ENCODE data around the gene ARL6IP6. TPM values are rescaled to one million over a fixed set of nuclear protein-coding genes. Genes with fewer than 3 reads are reported as not detected.

Gene ARL6IP6
- total RNA-seq, 4 donors from 2014 or later: 9.1 to 17.4 (median 15.0) TPM

DNA sequence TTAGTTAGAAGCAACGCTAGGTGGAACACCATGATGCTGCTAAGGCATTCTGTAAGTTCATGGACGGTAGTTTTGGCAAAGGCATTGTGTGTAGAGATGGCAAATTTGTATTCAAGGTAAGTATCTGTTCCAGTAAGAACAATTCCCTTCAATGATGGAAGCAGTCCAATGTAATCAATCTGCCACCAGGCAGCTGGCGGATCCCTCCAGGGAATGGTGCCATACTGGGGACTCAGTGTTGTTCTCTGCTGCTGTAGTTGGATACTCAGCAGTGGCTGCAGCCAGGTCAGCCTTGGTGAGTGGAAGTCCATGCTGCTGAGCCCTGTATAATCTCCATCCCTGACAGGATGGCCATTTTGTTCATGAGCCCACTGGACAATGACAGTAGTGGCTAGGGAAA, 62.8 kb downstream of the ARL6IP6 start:
- H3K27ac ChIP-seq: no peak overlapping the region
- DNase-seq: no peak
- H3K27me3 ChIP-seq: no peaks in the 10 kb centered on the region
- H3K4me3 ChIP-seq: no peak overlapping the region
- no peaks in the 10 kb centered on the region for H3K4me1 ChIP-seq
- H3K36me3 ChIP-seq: no peaks in the 10 kb centered on the region
- TF ChIP-seq, protein P1, sequence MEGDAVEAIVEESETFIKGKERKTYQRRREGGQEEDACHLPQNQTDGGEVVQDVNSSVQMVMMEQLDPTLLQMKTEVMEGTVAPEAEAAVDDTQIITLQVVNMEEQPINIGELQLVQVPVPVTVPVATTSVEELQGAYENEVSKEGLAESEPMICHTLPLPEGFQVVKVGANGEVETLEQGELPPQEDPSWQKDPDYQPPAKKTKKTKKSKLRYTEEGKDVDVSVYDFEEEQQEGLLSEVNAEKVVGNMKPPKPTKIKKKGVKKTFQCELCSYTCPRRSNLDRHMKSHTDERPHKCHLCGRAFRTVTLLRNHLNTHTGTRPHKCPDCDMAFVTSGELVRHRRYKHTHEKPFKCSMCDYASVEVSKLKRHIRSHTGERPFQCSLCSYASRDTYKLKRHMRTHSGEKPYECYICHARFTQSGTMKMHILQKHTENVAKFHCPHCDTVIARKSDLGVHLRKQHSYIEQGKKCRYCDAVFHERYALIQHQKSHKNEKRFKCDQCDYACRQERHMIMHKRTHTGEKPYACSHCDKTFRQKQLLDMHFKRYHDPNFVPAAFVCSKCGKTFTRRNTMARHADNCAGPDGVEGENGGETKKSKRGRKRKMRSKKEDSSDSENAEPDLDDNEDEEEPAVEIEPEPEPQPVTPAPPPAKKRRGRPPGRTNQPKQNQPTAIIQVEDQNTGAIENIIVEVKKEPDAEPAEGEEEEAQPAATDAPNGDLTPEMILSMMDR (IDR thresholded peaks at IDR 0.05): no peak
- H3K9me3 ChIP-seq: no peaks in the 10 kb centered on the region

DNA sequence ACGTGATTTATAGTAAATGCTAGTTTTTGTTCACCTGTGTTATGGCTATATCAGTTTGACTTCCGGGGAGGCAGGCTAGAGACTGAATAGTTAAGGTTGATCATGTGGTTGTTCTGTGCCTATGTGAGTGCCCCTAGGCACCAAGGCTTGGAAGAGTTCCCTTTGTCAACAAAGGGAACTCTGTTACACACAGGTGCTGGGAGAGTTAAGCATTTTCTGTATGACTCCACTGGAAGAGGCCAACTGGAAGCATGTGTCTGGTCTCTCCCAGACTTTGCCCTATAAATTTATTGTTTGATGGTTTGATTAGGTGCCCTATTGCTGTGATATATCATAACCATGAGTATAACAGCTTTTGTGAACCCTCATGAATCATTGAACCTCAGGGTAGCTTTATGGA, 63.8 kb downstream of the ARL6IP6 start:
- no peak for DNase-seq
- no peak for TF ChIP-seq POLR2A (IDR thresholded peaks at IDR 0.05)
- TF ChIP-seq, protein P1 (IDR thresholded peaks at IDR 0.05): no peak
- Histone ChIP-seq H3K4me3 (no peak overlapping the region), H3K27me3 (no peaks in the 10 kb centered on the region), H3K9me3 (peaks cover 0 to 5% (median 0%) of the 10 kb centered on the region in 4 donors), H3K4me1 (no peaks in the 10 kb centered on the region), H3K36me3 (no peaks in the 10 kb centered on the region), H3K27ac (no peak overlapping the region)

DNA sequence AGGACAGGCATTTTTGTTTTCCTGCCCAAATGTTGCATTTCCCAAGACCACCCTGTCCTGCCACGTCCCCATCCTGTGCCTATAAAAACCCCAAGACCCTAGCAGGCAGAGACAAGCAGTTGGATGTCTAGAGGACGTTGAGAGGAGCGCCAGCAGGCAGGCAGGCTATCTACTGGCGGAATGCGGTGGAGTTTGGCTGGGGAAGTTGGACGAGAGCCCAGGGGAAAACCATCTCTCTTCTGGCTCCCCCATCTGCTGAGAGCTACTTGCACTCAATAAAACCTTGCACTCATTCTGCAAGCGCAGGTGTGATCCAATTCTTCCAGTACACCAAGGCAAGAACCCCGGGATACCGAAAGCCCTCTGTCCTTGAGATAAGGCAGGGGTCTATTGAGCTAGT, 72.5 kb downstream of the ARL6IP6 start:
- H3K27ac ChIP-seq: no peak overlapping the region

DNA sequence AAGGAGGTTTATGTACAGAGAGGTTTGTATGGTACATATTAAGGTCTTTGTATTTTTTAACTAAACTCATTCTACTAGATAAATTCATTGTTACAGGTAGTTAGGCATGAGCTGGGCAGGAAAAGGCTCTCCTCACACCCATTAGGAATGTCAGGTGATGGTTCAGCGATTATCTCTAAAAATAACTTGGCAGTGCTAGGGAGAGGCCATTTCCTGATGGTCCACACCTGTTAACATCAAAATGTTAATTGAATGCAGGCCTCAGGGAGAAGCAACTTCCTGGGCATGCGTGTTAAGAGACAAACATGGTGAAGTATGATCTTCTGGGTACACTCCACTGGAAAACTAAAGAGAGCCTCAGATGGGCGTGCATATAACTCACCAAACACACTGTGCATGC, 73.6 kb downstream of the ARL6IP6 start:
- H3K27ac ChIP-seq: no peak overlapping the region
- no peaks in the 10 kb centered on the region for H3K4me1 ChIP-seq
- H3K9me3 ChIP-seq: no peaks in the 10 kb centered on the region
- H3K4me3 ChIP-seq: no peak overlapping the region
- TF ChIP-seq POLR2A (IDR thresholded peaks at IDR 0.05): no peak
- TF ChIP-seq, protein P1 (IDR thresholded peaks at IDR 0.05): no peak
- DNase-seq: no peak
- no peaks in the 10 kb centered on the region for H3K27me3 ChIP-seq
- H3K36me3 ChIP-seq: no peaks in the 10 kb centered on the region

More for the DNA sequence above, 72.5 kb downstream of the ARL6IP6 start:
- Histone ChIP-seq H3K36me3 (no peaks in the 10 kb centered on the region), H3K4me3 (no peak overlapping the region), H3K9me3 (peaks cover 0 to 5% (median 0%) of the 10 kb centered on the region in 4 donors), H3K4me1 (no peaks in the 10 kb centered on the region), H3K27me3 (no peaks in the 10 kb centered on the region)
- no peak for DNase-seq
- TF ChIP-seq POLR2A (IDR thresholded peaks at IDR 0.05): no peak
- TF ChIP-seq, protein P1 (IDR thresholded peaks at IDR 0.05): no peak

DNA sequence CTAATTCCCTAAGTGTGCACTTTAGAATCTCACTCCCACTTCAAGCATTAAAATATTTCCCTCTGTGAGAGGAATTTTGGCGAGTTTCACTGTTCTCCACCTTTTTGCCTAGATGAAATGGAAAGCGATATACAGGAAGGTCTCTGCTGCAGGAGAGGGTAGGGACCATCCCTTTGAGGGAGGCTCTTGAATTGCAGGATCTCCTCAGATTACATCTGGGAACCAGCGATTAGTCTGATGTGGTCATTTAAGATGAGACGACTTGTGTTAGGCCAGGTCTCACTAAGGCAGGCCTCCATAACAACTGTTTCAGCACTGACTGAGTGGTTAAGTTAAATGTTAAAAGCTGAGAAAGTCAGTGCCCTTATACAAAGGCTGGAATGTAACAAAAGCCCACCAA, 74.6 kb downstream of the ARL6IP6 start:
- H3K27me3 ChIP-seq: no peaks in the 10 kb centered on the region
- H3K4me1 ChIP-seq: no peaks in the 10 kb centered on the region
- H3K36me3 ChIP-seq: no peaks in the 10 kb centered on the region
- DNase-seq: no peak
- TF ChIP-seq, protein P1 (IDR thresholded peaks at IDR 0.05): no peak
- TF ChIP-seq POLR2A (IDR thresholded peaks at IDR 0.05): no peak
- H3K9me3 ChIP-seq: no peaks in the 10 kb centered on the region
- no peak overlapping the region for H3K27ac ChIP-seq
- no peak overlapping the region for H3K4me3 ChIP-seq

DNA sequence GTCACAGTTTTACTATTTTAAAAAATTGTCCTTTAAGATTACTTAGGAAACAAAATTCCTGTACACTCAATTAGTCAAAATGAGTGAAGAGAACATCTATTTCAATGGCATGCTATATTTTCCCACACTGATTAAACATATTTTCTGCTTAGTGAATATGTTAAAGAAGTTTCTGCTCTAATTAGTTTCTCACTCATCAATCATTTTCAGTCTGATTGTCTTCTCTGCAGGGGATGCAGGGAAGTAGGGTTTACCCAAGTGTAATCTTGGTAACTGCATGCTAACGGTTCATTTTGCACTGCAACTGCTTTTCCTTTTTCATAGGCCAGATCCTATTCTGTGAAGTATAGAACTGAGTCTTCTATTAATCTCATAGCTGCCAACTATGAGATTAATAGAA, 78.5 kb downstream of the ARL6IP6 start:
- H3K27me3 ChIP-seq: no peaks in the 10 kb centered on the region
- no peak overlapping the region for H3K27ac ChIP-seq
- DNase-seq: no peak
- TF ChIP-seq POLR2A (IDR thresholded peaks at IDR 0.05): no peak
- TF ChIP-seq, protein P1 (IDR thresholded peaks at IDR 0.05): no peak
- H3K4me3 ChIP-seq: no peak overlapping the region
- no peaks in the 10 kb centered on the region for H3K4me1 ChIP-seq
- H3K9me3 ChIP-seq: no peaks in the 10 kb centered on the region
- no peaks in the 10 kb centered on the region for H3K36me3 ChIP-seq
